Measurements from ENCODE around the gene CBX4. TPM values are rescaled to one million over a fixed set of nuclear protein-coding genes. Genes with fewer than 3 reads are reported as not detected.

CBX4 gene
- total RNA-seq, 2 donors from 2014 or later = 28.0 to 28.5 TPM

DNA sequence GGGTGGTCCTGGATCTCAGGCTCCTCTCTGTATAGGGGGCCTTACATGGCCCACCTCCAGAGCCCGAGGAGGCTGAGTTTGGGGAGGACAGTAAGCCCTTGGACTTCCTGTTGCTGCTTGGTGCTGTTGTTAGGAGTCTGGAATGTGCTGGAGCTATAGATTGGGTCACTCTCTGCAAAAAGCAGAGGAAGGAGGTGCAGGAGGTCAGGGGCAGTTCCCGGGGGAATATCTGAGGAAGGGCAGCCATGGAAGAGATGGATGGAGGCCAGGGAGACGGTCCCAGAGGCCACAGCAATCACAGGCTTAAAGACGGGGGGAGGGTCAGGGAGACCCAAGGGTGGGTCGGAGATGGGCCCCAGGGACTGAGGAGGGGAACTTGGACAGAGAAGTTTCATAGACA, 23.0 kb upstream of the CBX4 start:
- TF ChIP-seq POLR2AphosphoS5 (IDR thresholded peaks at IDR 0.05) = no peak
- no peak for TF ChIP-seq POLR2A (IDR thresholded peaks at IDR 0.05)
- TF ChIP-seq, protein P1, sequence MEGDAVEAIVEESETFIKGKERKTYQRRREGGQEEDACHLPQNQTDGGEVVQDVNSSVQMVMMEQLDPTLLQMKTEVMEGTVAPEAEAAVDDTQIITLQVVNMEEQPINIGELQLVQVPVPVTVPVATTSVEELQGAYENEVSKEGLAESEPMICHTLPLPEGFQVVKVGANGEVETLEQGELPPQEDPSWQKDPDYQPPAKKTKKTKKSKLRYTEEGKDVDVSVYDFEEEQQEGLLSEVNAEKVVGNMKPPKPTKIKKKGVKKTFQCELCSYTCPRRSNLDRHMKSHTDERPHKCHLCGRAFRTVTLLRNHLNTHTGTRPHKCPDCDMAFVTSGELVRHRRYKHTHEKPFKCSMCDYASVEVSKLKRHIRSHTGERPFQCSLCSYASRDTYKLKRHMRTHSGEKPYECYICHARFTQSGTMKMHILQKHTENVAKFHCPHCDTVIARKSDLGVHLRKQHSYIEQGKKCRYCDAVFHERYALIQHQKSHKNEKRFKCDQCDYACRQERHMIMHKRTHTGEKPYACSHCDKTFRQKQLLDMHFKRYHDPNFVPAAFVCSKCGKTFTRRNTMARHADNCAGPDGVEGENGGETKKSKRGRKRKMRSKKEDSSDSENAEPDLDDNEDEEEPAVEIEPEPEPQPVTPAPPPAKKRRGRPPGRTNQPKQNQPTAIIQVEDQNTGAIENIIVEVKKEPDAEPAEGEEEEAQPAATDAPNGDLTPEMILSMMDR (IDR thresholded peaks at IDR 0.05) = no peak
- no peaks in the 10 kb centered on the region for H3K36me3 ChIP-seq
- no peaks in the 10 kb centered on the region for H3K9me3 ChIP-seq
- no peaks in the 10 kb centered on the region for H3K27me3 ChIP-seq (replicated peaks; ENCODE audit: insufficient read depth)
- intact Hi-C loops (cut with DNase I) = no loop called here
- H3K4me1 ChIP-seq (replicated peaks) = no peaks in the 10 kb centered on the region
- no peak overlapping the region for H3K27ac ChIP-seq
- no peak overlapping the region for H3K4me3 ChIP-seq
- no peak for DNase-seq (ENCODE audit: low spot score)
- 68% methylated on average over 5 of the region's 5 CpGs for WGBS

DNA sequence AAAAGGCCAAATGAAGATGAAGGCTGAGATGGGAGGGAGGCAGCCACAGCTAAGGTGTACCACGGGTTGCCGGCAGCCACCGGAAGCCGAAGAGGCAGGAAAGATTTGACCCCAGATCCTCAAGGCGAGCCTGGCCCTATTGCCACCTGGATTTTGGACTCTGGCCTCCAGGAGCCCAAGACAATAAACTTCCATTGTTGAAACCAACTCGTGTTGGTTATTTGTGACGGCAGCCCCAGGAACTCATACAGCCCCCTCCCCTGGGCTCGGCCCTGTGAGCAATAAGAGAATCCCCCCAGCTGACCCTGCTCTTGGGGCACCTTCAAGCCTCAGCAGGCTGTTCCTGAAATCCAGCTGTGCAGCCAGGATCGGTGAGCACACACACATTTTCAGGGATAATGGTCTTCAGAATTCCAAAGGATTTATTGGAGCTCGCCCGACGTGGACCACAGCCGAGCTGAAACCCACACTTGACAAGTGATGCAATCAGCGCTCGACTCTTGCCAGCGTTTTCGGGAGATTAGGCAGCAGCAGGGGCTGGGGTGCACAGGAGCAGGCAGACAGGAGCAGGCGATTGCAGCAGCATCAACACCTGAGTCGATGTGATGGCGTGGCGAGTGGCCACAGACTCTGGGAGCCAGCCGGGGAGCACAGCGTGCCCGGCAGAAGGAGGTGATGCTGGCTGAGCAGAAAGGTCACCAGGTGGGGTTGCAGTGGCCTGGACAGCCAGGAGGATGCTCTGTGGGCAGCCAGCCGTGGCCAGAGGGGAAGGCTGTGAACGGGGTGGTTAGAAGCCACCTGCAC, 22.4 kb upstream of the CBX4 start:
- no peaks in the 10 kb centered on the region for H3K36me3 ChIP-seq
- no peak overlapping the region for H3K27ac ChIP-seq
- DNase-seq (ENCODE audit: low spot score) = no peak
- no peaks in the 10 kb centered on the region for H3K27me3 ChIP-seq (replicated peaks; ENCODE audit: insufficient read depth)
- intact Hi-C loops (cut with DNase I) = no loop called here
- TF ChIP-seq, protein P1 (IDR thresholded peaks at IDR 0.05) = no peak
- TF ChIP-seq POLR2A (IDR thresholded peaks at IDR 0.05) (no peak), POLR2AphosphoS5 (IDR thresholded peaks at IDR 0.05) (no peak)
- WGBS = 57% methylated on average over 26 of the region's 26 CpGs
- no peaks in the 10 kb centered on the region for H3K4me1 ChIP-seq (replicated peaks)
- H3K9me3 ChIP-seq = no peaks in the 10 kb centered on the region
- no peak overlapping the region for H3K4me3 ChIP-seq

DNA sequence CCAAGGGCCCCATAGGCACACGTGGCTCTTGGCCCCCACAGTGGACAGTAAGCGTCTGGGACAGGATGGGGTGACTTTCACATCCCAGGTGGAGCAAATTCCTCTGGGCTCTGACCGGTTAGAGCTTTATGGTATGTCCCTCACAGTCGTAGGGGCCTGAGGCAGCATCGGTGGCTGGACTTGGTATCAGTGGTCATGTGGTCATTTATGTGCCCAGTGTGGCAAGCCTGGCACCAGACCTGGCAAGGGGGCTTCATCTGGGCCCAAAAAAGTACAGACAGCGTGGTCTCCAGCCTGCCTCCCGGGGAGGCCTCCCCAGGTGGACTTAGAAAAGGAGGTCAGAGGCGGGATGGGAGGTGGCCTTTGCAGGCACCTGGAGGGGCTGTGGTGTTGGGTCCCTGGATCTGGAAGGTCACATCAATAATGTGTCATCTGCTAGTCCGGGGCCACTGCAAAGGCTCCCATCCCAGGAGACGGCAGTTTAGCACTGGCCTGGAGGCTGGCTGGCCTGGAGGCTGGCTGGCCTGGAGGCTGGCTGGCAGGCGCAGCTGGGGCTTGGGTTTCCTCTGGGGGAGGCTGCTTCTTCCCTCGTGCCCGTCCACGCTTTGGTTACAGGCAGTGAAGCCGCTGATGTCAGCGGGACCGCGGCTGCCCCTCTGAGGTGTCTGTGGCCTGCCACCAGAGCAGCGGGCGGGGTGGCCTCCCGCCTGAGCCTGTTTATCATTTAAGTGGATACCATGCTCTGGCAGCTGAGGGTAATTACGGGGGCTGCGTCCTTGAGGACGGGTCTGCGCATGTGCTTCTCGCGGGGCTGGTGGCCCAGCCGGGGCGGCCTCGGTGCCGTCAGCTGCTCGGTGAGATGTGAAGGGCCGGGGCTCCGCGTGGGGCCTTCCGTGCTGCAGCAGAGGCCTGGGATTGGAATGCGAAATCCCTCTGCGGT, 20.7 kb upstream of the CBX4 start:
- Histone ChIP-seq H3K36me3 (no peaks in the 10 kb centered on the region), H3K4me3 (no peak overlapping the region), H3K27ac (no peak overlapping the region), H3K9me3 (no peaks in the 10 kb centered on the region), H3K27me3 (replicated peaks; ENCODE audit: insufficient read depth) (no peaks in the 10 kb centered on the region), H3K4me1 (replicated peaks) (no peaks in the 10 kb centered on the region)
- 85% methylated on average over 38 of the region's 38 CpGs for WGBS
- TF ChIP-seq, protein P1 (IDR thresholded peaks at IDR 0.05) = no peak
- TF ChIP-seq POLR2A (IDR thresholded peaks at IDR 0.05) = no peak
- intact Hi-C loops (cut with DNase I) = no loop called here
- no peak for DNase-seq (ENCODE audit: low spot score)

DNA sequence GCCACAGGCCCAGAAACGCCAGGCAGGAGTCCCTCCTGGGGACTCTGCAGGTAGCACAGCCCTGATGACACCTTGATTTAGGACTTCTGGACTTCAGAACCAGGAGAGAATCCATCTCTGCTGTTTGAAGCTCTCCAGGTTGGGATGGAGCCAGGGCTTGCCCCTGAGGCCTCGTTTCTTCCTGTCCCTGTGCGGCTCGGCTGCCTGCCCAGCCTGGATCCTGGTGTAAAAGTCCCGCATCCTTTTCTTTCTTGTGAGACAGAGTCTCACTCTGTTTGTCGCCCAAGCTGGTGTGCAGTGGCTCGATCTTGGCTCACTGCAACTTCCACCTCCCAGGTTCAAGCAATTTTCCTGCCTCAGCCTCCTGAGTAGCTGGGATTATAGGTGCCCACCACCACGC, 17.9 kb upstream of the CBX4 start:
- DNase-seq (ENCODE audit: low spot score) = no peak
- intact Hi-C loops (cut with DNase I) = no loop called here
- TF ChIP-seq, protein P1 (IDR thresholded peaks at IDR 0.05) = no peak
- TF ChIP-seq POLR2AphosphoS5 (IDR thresholded peaks at IDR 0.05) (no peak), POLR2A (IDR thresholded peaks at IDR 0.05) (no peak)
- Histone ChIP-seq H3K27ac (no peak overlapping the region), H3K27me3 (replicated peaks; ENCODE audit: insufficient read depth) (no peaks in the 10 kb centered on the region), H3K9me3 (no peaks in the 10 kb centered on the region), H3K36me3 (no peaks in the 10 kb centered on the region), H3K4me3 (no peak overlapping the region), H3K4me1 (replicated peaks) (no peaks in the 10 kb centered on the region)
- WGBS = 42% methylated on average over 8 of the region's 8 CpGs
